HG02610 (cell line): Measurements from ENCODE around the gene TUBGCP3.
"Not testable (repeated sequence)": the region's sequence is repeated elsewhere in the genome, so short reads cannot be mapped to it uniquely, and the experiment has no call there.

Experiments used
- ATAC-seq: cut with Tn5 transposase; IDR thresholded peaks from one replicate; pipeline ENCODE4 v1.9.1; 2021; ENCODE audit warnings: mild to moderate bottlenecking, moderate library complexity; ENCODE audit not compliant: unreplicated experiment

Gene TUBGCP3

DNA sequence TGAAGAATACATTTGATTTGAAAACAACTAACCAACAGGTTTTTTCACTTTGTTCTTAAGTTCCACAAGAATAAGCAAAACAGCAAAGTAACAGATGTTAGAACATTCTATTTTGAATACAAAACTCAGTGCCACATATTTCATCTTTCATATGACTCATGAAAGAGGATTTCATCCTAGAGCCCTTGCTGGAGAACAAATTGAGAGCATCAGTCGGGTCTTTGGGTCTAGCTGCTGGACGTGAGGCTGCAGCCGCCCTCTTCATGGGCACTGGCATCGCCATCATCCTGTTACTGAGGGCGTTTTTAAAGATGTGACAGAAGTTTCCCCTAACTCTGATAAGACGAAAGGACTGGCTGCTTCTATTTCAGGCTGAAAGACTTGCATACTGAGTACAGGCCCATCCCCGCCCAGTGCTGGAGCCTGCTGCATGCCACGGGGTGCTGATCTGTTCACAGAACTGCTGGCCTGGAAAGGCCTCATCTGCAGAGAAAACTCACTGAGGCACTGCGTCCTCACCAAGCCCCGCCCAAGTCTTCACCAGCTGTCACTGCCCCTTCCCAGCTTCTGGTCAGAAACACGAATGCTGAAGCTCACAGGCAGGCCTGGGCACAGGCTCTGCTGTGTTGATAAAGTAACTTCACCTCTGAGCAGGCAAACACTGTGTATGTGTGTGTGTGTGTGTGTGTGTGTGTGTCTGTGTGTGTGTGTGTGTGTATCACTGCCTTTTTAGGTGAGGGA is 101.4 kb downstream of the TUBGCP3 start:
- ATAC-seq: no peak

DNA sequence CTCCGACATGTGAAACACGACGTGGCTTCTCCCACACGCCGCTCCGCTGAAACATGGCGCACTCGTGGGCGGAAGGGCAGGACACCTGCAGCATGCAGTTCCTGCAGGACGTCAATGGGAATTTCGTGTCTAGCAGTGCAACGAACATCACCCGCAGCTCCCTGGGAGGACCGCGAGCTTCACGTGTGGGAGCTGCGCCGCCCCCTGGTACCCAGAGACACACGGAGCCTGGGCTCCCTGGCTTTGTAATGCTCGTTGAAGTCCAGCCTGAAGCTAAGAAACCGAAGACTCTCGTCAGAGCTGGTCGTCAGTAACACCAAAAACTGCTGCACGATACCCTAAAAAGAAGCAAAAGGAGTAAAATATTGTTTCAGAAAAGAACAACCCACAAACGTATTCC is 102.1 kb downstream of the TUBGCP3 start:
- not testable (repeated sequence) for ATAC-seq

- ATAC-seq: no peak
Measured at GRCh38 chr13:112483299-112483698, 104.7 kb downstream of the TUBGCP3 start.

DNA sequence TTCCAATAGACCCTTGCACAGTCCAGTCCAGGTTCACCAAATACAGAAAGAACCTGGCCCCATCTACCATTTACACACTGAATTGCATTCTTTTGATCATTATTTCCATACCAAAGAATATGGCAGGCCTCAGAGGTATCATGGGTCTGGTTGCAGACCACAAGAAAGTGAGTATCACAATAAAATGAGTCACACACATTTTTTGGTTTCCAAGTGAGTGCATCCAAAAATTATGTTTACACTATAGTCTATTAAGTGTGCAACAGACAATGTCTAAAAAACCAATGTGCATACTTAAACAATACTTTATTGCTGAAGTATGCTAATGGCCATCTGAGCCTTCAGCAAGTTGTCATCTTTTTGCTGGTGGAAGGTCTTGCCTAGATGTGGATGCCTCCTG is 106.5 kb downstream of the TUBGCP3 start:
- ATAC-seq: no peak

- no peak for ATAC-seq
Measured at GRCh38 chr13:112479389-112479788, 108.6 kb downstream of the TUBGCP3 start.

GRCh38 chr13:112477070-112477619 is 110.8 kb downstream of the TUBGCP3 start:
- no peak for ATAC-seq

DNA sequence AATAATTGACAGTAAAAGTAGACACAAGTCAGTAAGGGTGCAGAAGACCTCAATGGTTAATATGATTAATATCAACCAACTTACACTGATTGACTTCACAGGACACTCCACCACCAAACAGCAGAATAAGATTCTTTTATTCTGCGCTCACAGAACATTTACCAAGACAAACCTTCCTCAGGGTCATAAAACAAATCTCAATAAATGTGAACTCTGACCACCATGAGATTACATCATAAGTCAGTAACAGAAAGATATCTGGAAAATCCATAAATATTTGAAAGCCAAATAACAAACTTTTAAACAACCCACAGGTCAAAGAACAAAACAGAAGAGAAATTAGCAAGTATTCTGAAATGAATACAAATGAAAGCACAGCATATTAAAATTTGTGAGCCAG is 112.1 kb downstream of the TUBGCP3 start:
- no peak for ATAC-seq

- ATAC-seq: no peak
Measured at GRCh38 chr13:112474869-112475268, 113.1 kb downstream of the TUBGCP3 start.

DNA sequence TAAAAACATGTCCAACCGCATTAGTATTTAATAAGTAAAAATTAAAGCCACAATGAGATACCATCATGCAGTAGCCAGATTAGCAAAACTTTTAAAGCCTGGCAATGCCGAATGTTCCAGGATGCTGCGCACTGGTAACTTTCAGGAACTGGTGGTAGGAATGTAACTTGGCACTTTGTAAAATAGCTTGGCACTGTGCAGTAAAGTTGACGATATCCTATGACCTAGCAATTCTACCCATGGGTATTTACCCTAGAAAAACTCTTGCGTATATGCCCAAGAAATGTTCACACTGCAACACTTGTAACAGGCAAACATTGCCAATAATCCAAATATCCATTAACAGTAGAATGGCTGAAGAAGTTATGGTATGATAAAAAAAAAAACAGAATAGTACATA is 114.1 kb downstream of the TUBGCP3 start:
- no peak for ATAC-seq

- ATAC-seq: no peak
Measured at GRCh38 chr13:112469071-112469745, 118.7 kb downstream of the TUBGCP3 start.

- ATAC-seq: no peak
Measured at GRCh38 chr13:112468069-112468468, 119.9 kb downstream of the TUBGCP3 start.

DNA sequence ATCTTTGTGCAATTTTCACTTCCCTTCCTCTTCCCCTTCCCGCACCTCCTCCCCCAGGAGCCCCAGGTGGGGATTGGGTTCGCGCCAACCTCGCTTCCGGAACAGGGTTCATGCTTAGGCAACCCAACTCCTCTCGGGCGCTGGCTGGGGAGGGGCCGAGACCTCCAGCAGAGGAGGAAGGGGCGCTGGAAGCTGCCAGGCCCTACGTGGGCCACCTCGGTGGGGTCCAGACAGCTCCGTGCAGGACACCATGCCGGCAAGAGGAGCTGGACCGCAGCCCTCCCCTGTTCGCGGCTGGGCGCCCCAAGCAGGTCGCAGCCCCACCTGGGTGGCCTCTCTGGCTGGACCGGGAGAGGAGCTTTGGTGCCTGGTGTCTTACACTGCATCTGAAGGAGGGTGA is 120.7 kb downstream of the TUBGCP3 start:
- ATAC-seq: no peak

GRCh38 chr13:112466132-112467058 is 121.6 kb downstream of the TUBGCP3 start:
- no peak for ATAC-seq

- ATAC-seq: no peak
Measured at GRCh38 chr13:112465251-112466131, 122.5 kb downstream of the TUBGCP3 start.

GRCh38 chr13:112464720-112465119 is 123.2 kb downstream of the TUBGCP3 start:
- no peak for ATAC-seq

GRCh38 chr13:112462408-112462807 is 125.5 kb downstream of the TUBGCP3 start:
- no peak for ATAC-seq

DNA sequence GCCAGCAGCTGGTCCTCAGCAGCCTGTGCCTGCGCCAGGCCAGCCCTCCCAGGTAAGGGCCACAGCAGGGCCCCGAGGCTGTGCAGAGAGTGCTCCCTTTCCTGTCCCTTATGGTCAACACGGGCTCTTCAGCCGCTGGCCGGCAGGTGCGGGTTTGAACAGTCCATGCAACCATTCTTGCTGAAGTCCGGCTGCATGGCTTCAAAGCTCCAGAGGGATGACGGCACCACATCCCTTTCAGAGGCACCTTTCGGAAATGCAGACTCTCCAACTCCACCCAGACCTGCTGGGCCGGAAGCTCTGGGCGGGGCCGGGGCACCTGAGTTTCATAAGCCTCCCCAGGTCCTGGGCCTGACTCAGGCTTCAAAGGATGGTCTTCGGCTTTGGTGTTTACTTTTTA is 130.5 kb downstream of the TUBGCP3 start:
- ATAC-seq: no peak

DNA sequence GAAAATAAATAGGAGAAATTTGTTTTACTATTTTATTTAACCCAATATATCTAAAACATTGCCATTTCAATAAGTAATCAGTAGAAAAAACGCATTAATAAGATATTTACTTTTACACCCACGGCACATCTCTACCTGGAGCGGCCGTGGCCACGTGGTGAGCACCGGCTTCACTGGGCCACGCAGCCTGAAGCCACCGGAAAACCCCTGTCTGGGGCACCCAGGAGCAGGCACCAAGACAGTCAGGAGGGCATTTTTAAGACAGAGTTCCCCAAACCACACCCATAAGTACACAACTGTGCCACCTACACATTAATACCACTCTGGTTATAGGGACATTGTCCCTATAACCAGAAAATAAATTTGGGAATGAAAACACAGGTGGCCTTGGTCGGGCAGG is 130.9 kb downstream of the TUBGCP3 start:
- ATAC-seq: no peak

DNA sequence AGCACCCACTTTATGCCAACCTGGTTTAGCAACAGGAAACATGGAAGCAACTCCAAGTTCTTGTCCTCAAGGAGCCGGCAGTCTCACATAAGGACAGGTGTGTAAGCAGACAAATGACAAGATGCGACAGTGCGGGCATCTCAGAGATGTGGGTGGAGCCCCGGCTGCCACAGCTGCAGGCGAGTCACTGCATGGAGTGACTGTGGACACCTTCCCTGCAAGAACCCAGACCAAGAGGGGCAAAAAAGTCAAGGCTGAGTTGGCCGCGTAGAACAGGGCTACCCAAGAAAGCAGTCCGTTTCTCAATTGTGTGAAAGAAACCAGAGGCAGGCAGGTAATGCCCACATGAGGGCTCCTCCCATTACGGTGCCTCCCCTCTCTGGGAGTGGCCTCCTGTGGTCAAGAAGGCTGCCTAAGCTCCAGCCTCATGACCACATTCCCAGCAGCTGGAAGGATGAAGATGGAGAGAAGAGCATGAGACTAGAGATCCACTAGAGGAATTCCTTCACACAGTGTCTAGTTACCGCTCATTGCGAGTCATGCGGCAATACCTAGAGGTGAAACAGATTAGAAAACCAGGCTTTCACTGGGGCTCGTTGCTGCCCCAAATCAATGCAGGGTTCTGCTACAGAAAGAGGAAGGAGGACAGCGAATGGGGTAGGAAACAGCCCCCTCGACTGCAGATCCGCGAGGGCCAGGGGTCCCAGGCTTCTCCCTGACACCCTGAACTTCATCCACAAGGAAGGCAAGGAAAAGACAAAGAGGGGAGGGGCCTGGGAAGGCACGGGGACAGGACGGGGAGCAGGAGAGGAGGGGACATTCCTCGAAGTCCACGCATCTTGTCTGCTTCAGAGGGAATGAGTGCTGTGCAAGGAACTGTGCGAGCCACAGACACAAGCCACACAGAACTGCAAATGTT is 131.6 kb downstream of the TUBGCP3 start:
- ATAC-seq: no peak
